ENCODE results near the gene FOXO1. TPM values are rescaled to one million over a fixed set of nuclear protein-coding genes. Genes with fewer than 3 reads are reported as not detected.

The FOXO1 gene
- total and polyA plus RNA-seq, 9 of the 15 experiments (the other 6 are each of a cell fraction or from before 2014, with no cell fraction given), result 0.04 to 0.73 (median 0.20) TPM

DNA sequence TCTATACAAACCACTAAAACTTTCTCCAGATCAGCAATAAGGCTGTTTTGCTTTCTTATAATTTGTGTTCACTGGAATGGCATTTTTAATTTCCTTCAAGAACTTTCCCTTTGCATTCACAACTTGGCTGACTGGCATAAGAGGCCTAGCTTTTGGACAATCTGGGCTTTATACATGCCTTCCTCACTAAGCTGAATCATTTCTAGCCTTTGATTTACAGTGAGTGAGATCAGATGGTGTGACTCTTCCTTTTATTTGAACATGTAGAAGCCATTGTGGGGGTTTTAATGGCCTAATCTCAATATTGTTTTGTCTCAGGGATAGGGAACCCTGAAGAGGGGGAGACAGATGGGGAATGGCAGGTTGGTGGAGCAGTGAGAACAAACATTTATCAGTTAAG lies 82.7 kb downstream of the FOXO1 start:
- Histone ChIP-seq H3K9me3 (replicated peaks; ENCODE audit: control insufficient read depth, insufficient read depth, low read depth, low read length) (no peaks in the 10 kb centered on the region), H3K4me2 (ENCODE audit: insufficient read depth, low read length) (no peak overlapping the region), H4K20me1 (replicated peaks; ENCODE audit: control insufficient read depth, insufficient read depth, low read length) (no peaks in the 10 kb centered on the region), H3K4me1 (replicated peaks in 1 of 2; ENCODE audit: control insufficient read depth in 2 of 2, insufficient read depth in 2 of 2, low read length in 2 of 2) (no peaks in the 10 kb centered on the region), H3K9ac (ENCODE audit: insufficient read depth in 1 of 2, low read depth in 2 of 2, low read length in 2 of 2) (no peak overlapping the region), H3K79me2 (ENCODE audit: control insufficient read depth, insufficient read depth, low read length) (no peaks in the 10 kb centered on the region), H3K36me3 (ENCODE audit: control insufficient read depth, insufficient read depth, low read length) (no peaks in the 10 kb centered on the region), H3K4me3 (no peak overlapping the region), H3K27ac (ENCODE audit: extremely low read depth, low read depth, low read length) (no peak overlapping the region), H3K27me3 (ENCODE audit: control insufficient read depth in 2 of 2, insufficient read depth in 2 of 2, low read length in 2 of 2) (no peaks in the 10 kb centered on the region), H2AFZ (ENCODE audit: low read depth, low read length) (no peak overlapping the region), H3K9me1 (ENCODE audit: control insufficient read depth, insufficient read depth, low read length) (no peaks in the 10 kb centered on the region)
- no TSS peak for BruUV-seq (replicated peaks)
- intact Hi-C loops (cut with micrococcal nuclease) (no loop called here), in situ Hi-C loops (cut with MboI) (no loop called here)
- DNase-seq (ENCODE audit: extremely low read depth in 1 of 4, low spot score in 3 of 4), result no peak
- no peak for FAIRE-seq
- TF ChIP-seq TAF15 (IDR thresholded peaks at IDR 0.05; ENCODE audit: low read depth, low read length), result no peak
- TF ChIP-seq TEAD2 (tag; IDR thresholded peaks at IDR 0.05), result no peak
- TF ChIP-seq THAP12 (CRISPR knock-in tag; IDR thresholded peaks at IDR 0.05), result no peak
- TF ChIP-seq BRD4 (IDR thresholded peaks at IDR 0.05), result no peak
- TF ChIP-seq SMAD1 (IDR thresholded peaks at IDR 0.05; ENCODE audit: low read depth, low read length, partially characterized antibody), result no peak
- no peak for TF ChIP-seq RNF2 (IDR thresholded peaks at IDR 0.05)
- no peak for TF ChIP-seq YBX1 (IDR thresholded peaks at IDR 0.05)
- no peak for TF ChIP-seq RB1 (IDR thresholded peaks at IDR 0.05; ENCODE audit: low read depth)
- no peak for TF ChIP-seq GTF2A2 (tag; IDR thresholded peaks at IDR 0.05)
- TF ChIP-seq, protein P1, sequence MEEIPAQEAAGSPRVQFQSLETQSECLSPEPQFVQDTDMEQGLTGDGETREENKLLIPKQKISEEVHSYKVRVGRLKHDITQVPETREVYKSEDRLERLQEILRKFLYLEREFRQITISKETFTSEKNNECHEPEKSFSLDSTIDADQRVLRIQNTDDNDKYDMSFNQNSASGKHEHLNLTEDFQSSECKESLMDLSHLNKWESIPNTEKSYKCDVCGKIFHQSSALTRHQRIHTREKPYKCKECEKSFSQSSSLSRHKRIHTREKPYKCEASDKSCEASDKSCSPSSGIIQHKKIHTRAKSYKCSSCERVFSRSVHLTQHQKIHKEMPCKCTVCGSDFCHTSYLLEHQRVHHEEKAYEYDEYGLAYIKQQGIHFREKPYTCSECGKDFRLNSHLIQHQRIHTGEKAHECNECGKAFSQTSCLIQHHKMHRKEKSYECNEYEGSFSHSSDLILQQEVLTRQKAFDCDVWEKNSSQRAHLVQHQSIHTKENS (CRISPR knock-in tag; IDR thresholded peaks at IDR 0.05), result no peak
- no peak for TF ChIP-seq ZNF77 (CRISPR knock-in tag; IDR thresholded peaks at IDR 0.05)
- TF ChIP-seq RBM25 (IDR thresholded peaks at IDR 0.05; ENCODE audit: low read depth, low read length, severe bottlenecking), result no peak
- TF ChIP-seq TBP (optimal IDR thresholded peaks at IDR 0.05; ENCODE audit: low read depth, low read length), result no peak
- TF ChIP-seq SREBF2 (CRISPR knock-in tag; IDR thresholded peaks at IDR 0.05), result no peak
- no peak for TF ChIP-seq RAD21 (CRISPR knock-in tag; conservative IDR thresholded peaks at IDR 0.05 in 1 of 2, IDR thresholded peaks at IDR 0.05 in 1 of 2)
- no peak for TF ChIP-seq USF1 (CRISPR knock-in tag; IDR thresholded peaks at IDR 0.05)
- no peak for TF ChIP-seq ZNF449 (CRISPR knock-in tag; IDR thresholded peaks at IDR 0.05)
- ChIA-PET POLR2A (interaction anchor here (0.6 kb wide), 1 partner anchor 16 kb away, joined by 3 read pairs; no protein-coding TSS in a partner anchor), CTCF (ENCODE audit: low intra/inter-chr PET ratio) (no interaction called here)
- no peak for ATAC-seq
